GM12873 (cell line): Measurements from ENCODE around the gene ADAMTS17.

Source experiments
- TF ChIP-seq, protein P1 (sequence below): IDR thresholded peaks from 2 replicates; pipeline ENCODE4 v1.5.1; 2012; ENCODE audit warnings: low read depth, mild to moderate bottlenecking, moderate library complexity, low read length, control low read depth; ENCODE audit not compliant: insufficient read depth; ENCODE audit errors: missing control alignments

Gene ADAMTS17

DNA sequence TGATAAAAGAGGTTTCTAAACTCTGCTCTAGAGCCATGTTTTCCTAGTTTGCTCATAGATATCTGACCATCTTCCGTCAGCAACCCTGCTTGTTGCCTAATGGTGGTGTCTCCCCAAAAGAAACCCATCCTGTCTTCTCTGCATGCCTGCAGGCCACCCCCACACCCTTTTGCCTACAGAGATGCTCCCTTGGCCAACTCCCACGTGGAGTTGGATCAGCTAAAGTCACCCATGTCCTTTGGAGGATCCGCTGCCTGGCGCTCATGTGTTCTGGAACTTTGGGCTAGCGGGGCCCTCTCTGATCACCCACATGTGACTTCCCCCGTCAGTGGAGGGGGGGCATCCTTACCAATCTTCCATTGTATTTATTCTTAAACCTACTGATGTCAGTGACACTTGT is 185.6 kb downstream of the ADAMTS17 start:
- TF ChIP-seq, protein P1, sequence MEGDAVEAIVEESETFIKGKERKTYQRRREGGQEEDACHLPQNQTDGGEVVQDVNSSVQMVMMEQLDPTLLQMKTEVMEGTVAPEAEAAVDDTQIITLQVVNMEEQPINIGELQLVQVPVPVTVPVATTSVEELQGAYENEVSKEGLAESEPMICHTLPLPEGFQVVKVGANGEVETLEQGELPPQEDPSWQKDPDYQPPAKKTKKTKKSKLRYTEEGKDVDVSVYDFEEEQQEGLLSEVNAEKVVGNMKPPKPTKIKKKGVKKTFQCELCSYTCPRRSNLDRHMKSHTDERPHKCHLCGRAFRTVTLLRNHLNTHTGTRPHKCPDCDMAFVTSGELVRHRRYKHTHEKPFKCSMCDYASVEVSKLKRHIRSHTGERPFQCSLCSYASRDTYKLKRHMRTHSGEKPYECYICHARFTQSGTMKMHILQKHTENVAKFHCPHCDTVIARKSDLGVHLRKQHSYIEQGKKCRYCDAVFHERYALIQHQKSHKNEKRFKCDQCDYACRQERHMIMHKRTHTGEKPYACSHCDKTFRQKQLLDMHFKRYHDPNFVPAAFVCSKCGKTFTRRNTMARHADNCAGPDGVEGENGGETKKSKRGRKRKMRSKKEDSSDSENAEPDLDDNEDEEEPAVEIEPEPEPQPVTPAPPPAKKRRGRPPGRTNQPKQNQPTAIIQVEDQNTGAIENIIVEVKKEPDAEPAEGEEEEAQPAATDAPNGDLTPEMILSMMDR = no peak

DNA sequence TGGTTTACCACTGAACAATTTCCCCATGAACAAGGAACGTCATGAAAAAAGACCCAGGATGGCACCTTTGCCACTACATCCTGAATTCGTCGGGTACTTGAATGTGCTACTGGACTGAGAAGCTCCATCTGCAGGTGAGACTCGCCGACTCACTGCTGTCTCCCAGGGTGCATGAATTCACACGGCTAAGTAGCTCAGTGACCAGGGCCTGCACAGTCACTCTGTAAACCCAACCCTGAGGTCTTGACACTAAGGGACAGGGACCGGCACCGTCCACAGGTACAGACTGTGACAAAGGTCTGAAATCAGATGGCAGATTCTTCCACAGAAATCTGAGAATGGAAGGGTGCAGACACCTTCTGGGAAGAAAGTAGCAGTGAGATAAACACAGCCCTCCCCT is 187.4 kb downstream of the ADAMTS17 start:
- TF ChIP-seq, protein P1 = no peak

DNA sequence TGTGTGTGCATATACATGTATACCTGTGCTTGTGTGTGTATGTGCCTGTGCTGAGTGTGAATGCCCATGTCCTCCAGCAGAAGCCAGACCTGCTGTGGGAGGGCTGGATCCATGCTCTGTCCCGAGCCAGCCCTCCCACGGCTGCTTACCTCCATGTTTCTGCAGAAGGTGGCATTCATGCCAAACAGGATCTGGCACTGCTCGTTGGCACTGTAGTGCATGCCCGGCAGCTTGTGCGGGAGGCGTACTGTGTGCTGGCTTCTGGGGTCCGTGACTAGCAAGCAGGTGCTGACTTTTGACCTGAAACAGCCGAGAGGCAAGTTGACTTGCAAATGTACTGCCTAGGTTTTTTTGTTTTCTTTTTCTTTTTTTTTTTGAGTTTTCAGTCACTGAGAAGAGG is 189.3 kb downstream of the ADAMTS17 start:
- TF ChIP-seq, protein P1 = no peak

DNA sequence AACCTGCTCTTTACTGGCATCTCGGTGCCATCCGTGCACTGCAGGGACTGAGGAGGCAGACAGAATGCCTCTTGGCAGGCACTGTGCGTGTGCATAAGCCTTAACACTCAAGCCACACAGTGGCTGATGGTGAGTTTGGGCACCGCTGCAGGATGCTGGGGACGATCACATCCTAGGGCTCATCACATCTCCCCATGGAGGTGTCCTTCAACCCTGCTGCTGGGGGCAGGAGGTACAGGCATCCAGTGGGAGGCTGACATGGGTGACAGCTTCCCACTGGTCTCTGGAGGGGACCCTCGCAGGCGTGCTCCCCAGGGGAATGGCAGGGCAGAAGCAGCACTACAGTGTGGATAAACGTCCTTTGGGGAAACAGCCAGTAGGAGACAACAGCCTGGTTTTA is 190.9 kb downstream of the ADAMTS17 start:
- TF ChIP-seq, protein P1 = no peak

DNA sequence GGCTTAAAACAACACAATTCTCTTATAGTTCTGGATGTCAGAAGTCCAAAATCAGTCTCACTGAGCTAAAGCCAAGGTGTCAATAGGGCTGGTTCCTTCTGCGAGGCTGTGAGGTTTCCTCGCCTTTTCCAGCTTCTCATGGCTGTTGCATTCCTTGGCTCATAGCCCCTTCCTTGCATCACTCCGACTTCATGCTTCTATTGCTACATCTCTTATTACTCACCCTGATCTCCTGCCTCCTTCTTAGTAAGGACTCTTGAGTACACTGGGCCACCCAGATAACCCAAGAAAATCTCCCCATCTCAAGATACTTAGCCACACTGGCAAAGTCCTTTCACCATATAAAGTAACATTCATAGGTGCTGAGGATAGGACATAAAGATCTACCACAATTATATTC is 193.9 kb downstream of the ADAMTS17 start:
- TF ChIP-seq, protein P1 = no peak

DNA sequence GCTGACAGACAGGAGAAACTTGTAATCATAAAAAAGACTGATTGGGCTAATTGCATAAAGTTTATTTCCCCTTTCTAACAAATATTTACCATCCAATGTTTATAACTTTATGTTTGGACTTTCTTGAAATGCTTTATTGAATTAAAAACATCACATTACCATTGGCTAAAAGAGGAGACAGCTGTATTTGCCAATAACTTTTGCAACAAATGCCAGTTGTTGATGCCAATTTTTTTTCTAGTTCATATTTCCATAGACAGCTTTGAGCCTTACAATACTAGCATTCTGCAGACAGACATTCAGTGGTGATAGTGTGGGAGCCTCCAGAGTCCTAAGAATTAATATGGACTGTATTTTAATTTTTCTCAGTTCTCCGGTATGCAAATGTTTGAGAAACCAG is 198.4 kb downstream of the ADAMTS17 start:
- TF ChIP-seq, protein P1 = no peak

DNA sequence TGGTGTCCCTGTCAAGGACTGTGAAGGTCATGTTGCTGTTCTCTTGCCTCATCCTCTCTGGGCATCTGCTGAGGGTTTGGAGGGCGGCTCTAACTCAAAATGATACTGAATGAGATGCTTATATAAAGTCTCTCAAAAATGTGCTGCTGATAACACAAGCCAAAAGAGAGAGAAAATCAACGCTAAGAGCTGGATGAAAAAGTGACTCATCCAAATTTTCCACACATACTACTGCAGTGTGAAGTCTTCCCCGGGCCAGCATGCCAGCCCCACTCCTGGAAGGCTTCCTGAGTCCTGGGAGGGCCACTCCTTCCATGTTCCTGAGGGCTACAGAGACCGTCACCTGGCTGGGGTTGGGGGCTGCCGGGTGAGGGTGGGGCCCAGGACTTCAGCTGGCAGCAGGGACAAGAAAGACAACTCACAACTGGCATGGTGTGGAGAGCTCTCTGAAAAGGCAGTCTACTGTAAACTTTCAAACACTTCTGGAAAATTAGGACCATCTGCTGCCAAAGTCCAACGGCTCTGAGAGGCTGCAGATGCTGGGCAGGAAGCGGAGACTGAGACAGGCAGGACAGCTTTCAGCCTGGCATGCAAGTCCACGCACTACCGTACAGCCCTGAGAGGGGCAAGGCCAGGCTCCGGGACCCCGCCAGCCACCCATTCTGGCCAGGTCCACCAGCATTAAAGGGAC is 200.3 kb downstream of the ADAMTS17 start:
- TF ChIP-seq, protein P1 = no peak
